CD4-positive, alpha-beta T cell (primary cell): Measurements from ENCODE around the gene VWA8. TPM values are rescaled to one million over a fixed set of nuclear protein-coding genes. Genes with fewer than 3 reads are reported as not detected.

Experiments
- ATAC-seq: fragments of 200-7000 bp; cut with Tn5 transposase; one replicate; pipeline ENCODE4 v1.10.0; 2022; ENCODE audit warnings: mild to moderate bottlenecking; ENCODE audit not compliant: poor library complexity
- CTCF ChIA-PET: fragments of 350-600 bp; sonication (Branson Sonifier 250); formaldehyde crosslinking; loops from one replicate; lab custom pipeline; 2021; ENCODE audit warnings: antibody characterized with exemption, inconsistent platforms; lab: Charles Lee
- POLR2A ChIA-PET: fragments of 350-600 bp; sonication (Branson Sonifier 250); formaldehyde crosslinking; loops from one replicate; lab custom pipeline; 2021; ENCODE audit warnings: antibody characterized with exemption, inconsistent platforms; lab: Charles Lee
- DNase-seq, 14 experiments: peaks; one replicate each; pipeline ENCODE4 v3.0.0-alpha.2; 2013 to 2020; ENCODE audit warnings: mixed read lengths in 2 of 14
- H3K27ac ChIP-seq, 2 donors: one replicate each; pipeline versions ENCODE4 v1.5.1 to v1.7.0; 2013; ENCODE audit warnings: low read length in 2 of 2, low read depth in 1 of 2, mild to moderate bottlenecking in 1 of 2
- H3K27me3 ChIP-seq, 2 experiments: 1 replicate in 1 of 2; 2 replicates in 1 of 2; pipeline versions ENCODE4 v1.6.1 to v1.7.0; 2013; ENCODE audit warnings: low read length in 2 of 2, control low read depth in 1 of 2, mild to moderate bottlenecking in 1 of 2, moderate library complexity in 1 of 2; ENCODE audit not compliant: insufficient read depth in 2 of 2, control insufficient read depth in 1 of 2
- H3K36me3 ChIP-seq: one replicate; pipeline ENCODE4 v1.6.1; 2013; ENCODE audit warnings: low read length, control low read depth; ENCODE audit not compliant: insufficient read depth
- H3K4me1 ChIP-seq: one replicate; pipeline ENCODE4 v1.6.1; 2013; ENCODE audit warnings: low read length, control low read depth; ENCODE audit not compliant: insufficient read depth
- H3K4me3 ChIP-seq: one replicate; pipeline ENCODE4 v1.5.1; 2013; ENCODE audit warnings: mild to moderate bottlenecking, low read length, moderate library complexity
- H3K9me3 ChIP-seq, 2 experiments: 1 replicate in 1 of 2; 2 replicates in 1 of 2; pipeline versions ENCODE4 v1.6.1 to v1.7.0; 2013; ENCODE audit warnings: low read length in 2 of 2, mild to moderate bottlenecking in 2 of 2, control low read depth in 1 of 2, moderate library complexity in 1 of 2; ENCODE audit not compliant: control insufficient read depth in 1 of 2, insufficient read depth in 1 of 2
- H3K27ac Mint-ChIP-seq: one replicate; pipeline ENCODE4 v1.8.0; 2020; ENCODE audit warnings: mixed read lengths
- H3K27me3 Mint-ChIP-seq: one replicate; pipeline ENCODE4 v1.8.0; 2021; ENCODE audit warnings: mixed read lengths
- H3K36me3 Mint-ChIP-seq: one replicate; pipeline ENCODE4 v1.8.0; 2021; ENCODE audit warnings: low read depth, mixed read lengths
- H3K4me1 Mint-ChIP-seq: one replicate; pipeline ENCODE4 v1.8.0; 2021; ENCODE audit warnings: low read depth, mixed read lengths
- H3K4me3 Mint-ChIP-seq: one replicate; pipeline ENCODE4 v1.8.0; 2020; ENCODE audit warnings: mild to moderate bottlenecking, mixed read lengths
- H3K9me3 Mint-ChIP-seq: one replicate; pipeline ENCODE4 v1.8.0; 2020; ENCODE audit warnings: mixed read lengths
- intact Hi-C, 2 experiments: fragments of 100-400 bp; cut with DNase I in 1 of 2; cut with micrococcal nuclease in 1 of 2; formaldehyde crosslinking; loops; one replicate each; pipeline versions ENCODE4 v1.15.1 to v1.9.0; 2023 to 2025; cut with DNase I, micrococcal nuclease
- total RNA-seq, 174 experiments: library from RNA in 2 of 174; stranded (reverse) in 2 of 174; gene quantifications; one replicate each; pipeline ENCODE4 v1.2.3 and lab custom pipeline; 2021 to 2026
- TF ChIP-seq, protein P1 (sequence below): fragments of 200-600 bp; IDR thresholded peaks from one replicate; pipeline ENCODE4 v1.8.0; 2022; ENCODE audit warnings: antibody characterized with exemption, mild to moderate bottlenecking

The VWA8 gene
- total RNA-seq, 2 experiments from 2014 or later, result 18.7 to 19.0 TPM

DNA sequence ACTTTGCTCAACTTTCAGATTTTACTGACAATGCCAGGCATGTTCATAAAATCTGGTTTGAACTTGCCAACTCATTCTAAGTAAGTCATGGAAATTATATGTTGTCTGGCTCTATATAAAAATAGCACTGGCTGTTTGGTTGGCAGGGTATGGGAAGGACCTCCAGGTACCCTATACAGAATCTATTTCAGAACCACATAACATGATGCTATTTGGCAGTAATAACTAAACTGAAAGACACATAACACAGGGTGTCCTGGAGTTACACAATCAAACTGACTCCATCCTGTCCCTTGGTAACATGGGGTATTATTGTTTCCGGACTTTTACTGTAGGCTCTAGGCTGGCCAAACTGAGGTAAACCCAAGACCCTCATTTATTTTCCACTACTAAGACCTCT lies 254.8 kb downstream of the VWA8 start:
- Mint-ChIP-seq H3K4me1 (no peaks in the 10 kb centered on the region), H3K27ac (no peak overlapping the region), H3K27me3 (no peaks in the 10 kb centered on the region), H3K36me3 (peaks cover 19% of the 10 kb centered on the region), H3K9me3 (no peaks in the 10 kb centered on the region), H3K4me3 (no peak overlapping the region)
- Histone ChIP-seq H3K9me3 (no peaks in the 10 kb centered on the region), H3K27me3 (no peaks in the 10 kb centered on the region), H3K27ac (no peak overlapping the region), H3K4me1 (no peaks in the 10 kb centered on the region), H3K4me3 (no peak overlapping the region), H3K36me3 (peaks cover 5% of the 10 kb centered on the region)
- POLR2A ChIA-PET, result no interaction called here
- intact Hi-C loops, result no loop called here
- ATAC-seq (no peak), DNase-seq (no peak)
- CTCF ChIA-PET, result no interaction called here
- TF ChIP-seq, protein P1, sequence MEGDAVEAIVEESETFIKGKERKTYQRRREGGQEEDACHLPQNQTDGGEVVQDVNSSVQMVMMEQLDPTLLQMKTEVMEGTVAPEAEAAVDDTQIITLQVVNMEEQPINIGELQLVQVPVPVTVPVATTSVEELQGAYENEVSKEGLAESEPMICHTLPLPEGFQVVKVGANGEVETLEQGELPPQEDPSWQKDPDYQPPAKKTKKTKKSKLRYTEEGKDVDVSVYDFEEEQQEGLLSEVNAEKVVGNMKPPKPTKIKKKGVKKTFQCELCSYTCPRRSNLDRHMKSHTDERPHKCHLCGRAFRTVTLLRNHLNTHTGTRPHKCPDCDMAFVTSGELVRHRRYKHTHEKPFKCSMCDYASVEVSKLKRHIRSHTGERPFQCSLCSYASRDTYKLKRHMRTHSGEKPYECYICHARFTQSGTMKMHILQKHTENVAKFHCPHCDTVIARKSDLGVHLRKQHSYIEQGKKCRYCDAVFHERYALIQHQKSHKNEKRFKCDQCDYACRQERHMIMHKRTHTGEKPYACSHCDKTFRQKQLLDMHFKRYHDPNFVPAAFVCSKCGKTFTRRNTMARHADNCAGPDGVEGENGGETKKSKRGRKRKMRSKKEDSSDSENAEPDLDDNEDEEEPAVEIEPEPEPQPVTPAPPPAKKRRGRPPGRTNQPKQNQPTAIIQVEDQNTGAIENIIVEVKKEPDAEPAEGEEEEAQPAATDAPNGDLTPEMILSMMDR, result no peak

DNA sequence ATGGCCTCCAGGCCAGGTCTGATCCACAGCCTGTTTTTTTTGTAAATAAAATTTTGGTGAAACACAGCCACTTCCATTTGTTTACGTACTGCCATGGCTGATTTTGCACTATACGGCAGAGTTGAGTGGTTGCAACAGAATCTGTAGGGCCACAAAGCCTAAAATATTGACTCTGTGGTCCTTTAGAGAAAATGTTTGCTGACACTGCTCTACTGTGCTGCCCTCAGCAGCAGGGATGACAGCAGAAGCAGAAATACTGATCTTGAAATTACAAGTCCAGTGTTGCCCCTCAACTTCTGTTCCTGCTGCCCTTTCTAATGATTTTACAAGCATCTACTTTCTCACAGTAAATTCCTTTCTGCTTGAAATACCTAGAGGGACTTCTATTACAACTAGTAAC lies 258.4 kb downstream of the VWA8 start:
- Mint-ChIP-seq H3K9me3 (no peaks in the 10 kb centered on the region), H3K4me3 (no peak overlapping the region), H3K36me3 (peaks cover 30% of the 10 kb centered on the region), H3K4me1 (no peaks in the 10 kb centered on the region), H3K27ac (no peak overlapping the region), H3K27me3 (no peaks in the 10 kb centered on the region)
- Histone ChIP-seq H3K9me3 (no peaks in the 10 kb centered on the region), H3K36me3 (peaks cover 13% of the 10 kb centered on the region), H3K4me3 (no peak overlapping the region), H3K27ac (no peak overlapping the region), H3K4me1 (no peaks in the 10 kb centered on the region), H3K27me3 (no peaks in the 10 kb centered on the region)
- ATAC-seq (no peak), DNase-seq (no peak)
- intact Hi-C loops, result no loop called here
- POLR2A ChIA-PET, result no interaction called here
- CTCF ChIA-PET, result no interaction called here
- TF ChIP-seq, protein P1, result no peak

DNA sequence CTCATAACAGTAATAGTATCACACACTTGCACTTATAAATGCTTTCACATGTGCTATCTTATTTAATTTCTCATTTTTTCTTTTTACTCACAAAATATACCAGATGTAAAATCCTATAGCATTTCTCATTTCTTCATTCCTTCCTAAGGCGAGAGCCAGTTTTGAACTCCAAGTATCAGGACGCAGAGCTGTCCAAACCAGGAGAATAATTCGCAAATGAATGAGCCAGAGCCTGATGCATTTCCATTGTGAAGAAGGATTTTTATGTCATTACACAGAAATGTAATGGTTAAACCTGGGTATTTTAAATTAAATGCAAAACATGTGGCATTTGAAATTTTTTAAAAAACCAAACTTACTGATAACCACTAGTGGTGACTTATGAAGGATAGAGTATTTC lies 259.2 kb downstream of the VWA8 start:
- no peaks in the 10 kb centered on the region for H3K27me3 Mint-ChIP-seq
- CTCF ChIA-PET, result no interaction called here
- DNase-seq, result no peak

More for the DNA sequence above, 259.2 kb downstream of the VWA8 start:
- H3K27ac Mint-ChIP-seq, result no peak overlapping the region
- no peak overlapping the region for H3K4me3 Mint-ChIP-seq
- intact Hi-C loops, result no loop called here
- peaks cover 13% of the 10 kb centered on the region for H3K36me3 ChIP-seq
- TF ChIP-seq, protein P1, result no peak
- no peak overlapping the region for H3K4me3 ChIP-seq
- H3K27me3 ChIP-seq, result no peaks in the 10 kb centered on the region
- H3K4me1 ChIP-seq, result no peaks in the 10 kb centered on the region
- no peak for ATAC-seq
- H3K4me1 Mint-ChIP-seq, result no peaks in the 10 kb centered on the region
- H3K9me3 ChIP-seq, result no peaks in the 10 kb centered on the region
- no peaks in the 10 kb centered on the region for H3K9me3 Mint-ChIP-seq
- peaks cover 37% of the 10 kb centered on the region for H3K36me3 Mint-ChIP-seq
- H3K27ac ChIP-seq, result no peak overlapping the region
- POLR2A ChIA-PET, result no interaction called here
